GM18951 (cell line): ENCODE results near the gene PRKAG2.

Experiments
- POLR2A ChIP-seq: IDR thresholded peaks from 4 replicates; pipeline ENCODE4 v1.6.1; 2011; ENCODE audit warnings: mild to moderate bottlenecking; ENCODE audit not compliant: insufficient read length, insufficient read depth; ENCODE audit errors: extremely low read depth
- in situ Hi-C: fragments of 300-500 bp; cut with MboI; formaldehyde crosslinking; loops from one replicate; pipeline ENCODE4 v1.12.0; 2022; ENCODE audit warnings: low sequenced_read_pairs, mixed read lengths, inconsistent platforms; ENCODE audit not compliant: unreplicated experiment

PRKAG2 gene

GRCh38 chr7:151777908-151778670 is 98.8 kb downstream of the PRKAG2 start:
- no peak for TF ChIP-seq POLR2A
- in situ Hi-C loops, result no loop called here

GRCh38 chr7:151777495-151777880 is 99.4 kb downstream of the PRKAG2 start:
- in situ Hi-C loops, result no loop called here
- no peak for TF ChIP-seq POLR2A

- in situ Hi-C loops, result no loop called here
- no peak for TF ChIP-seq POLR2A
Observed at GRCh38 chr7:151776876-151777494, 99.9 kb downstream of the PRKAG2 start.

DNA sequence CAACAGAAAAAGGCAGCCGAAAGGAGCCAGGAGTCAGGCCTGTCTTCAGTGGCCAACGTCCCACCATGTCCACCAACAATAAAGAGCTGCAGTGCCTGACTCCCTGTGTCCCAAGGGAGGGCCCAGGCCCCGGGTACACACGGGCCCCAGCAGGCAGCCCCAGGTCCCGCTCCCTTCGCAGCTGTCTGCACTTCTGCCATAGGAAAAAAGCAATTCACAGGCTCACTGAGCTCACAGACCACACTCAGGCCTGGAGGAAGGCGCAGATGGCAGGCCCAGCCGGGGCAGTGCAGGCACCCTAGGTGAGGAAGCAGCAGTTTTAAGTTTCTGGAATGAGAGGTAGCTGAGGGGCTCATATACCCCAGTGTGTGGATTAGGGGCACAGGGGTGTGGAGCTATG is 100.5 kb downstream of the PRKAG2 start:
- TF ChIP-seq POLR2A, result no peak
- in situ Hi-C loops, result no loop called here

- in situ Hi-C loops, result no loop called here
- no peak for TF ChIP-seq POLR2A
Observed at GRCh38 chr7:151775547-151776443, 101.1 kb downstream of the PRKAG2 start.

GRCh38 chr7:151774951-151775350 is 102.0 kb downstream of the PRKAG2 start:
- in situ Hi-C loops, result no loop called here
- no peak for TF ChIP-seq POLR2A

DNA sequence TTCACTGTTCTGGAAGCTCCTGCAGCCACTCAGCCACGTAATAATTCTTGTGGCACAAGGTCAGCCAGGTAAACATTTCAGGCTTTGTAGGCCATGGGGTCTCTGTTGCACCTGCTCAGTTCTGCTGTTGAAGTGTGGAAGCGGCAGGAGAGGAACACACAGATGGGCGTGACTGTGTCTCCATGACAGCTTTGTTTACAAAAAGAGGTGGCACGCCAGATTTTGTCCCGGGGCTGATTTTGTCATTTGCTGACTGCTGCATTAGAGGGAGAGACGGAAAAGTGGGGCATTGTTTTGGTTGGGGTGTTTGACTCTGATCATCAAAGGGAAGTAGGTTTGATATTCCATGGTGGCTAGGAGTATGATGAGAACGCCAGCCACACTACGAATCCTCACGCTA is 103.1 kb downstream of the PRKAG2 start:
- in situ Hi-C loops, result no loop called here
- no peak for TF ChIP-seq POLR2A

GRCh38 chr7:151770232-151770631 is 106.7 kb downstream of the PRKAG2 start:
- TF ChIP-seq POLR2A, result no peak
- in situ Hi-C loops, result no loop called here

- in situ Hi-C loops, result no loop called here
- no peak for TF ChIP-seq POLR2A
Observed at GRCh38 chr7:151769188-151769821, 107.6 kb downstream of the PRKAG2 start.

GRCh38 chr7:151768805-151769187 is 108.1 kb downstream of the PRKAG2 start:
- no peak for TF ChIP-seq POLR2A
- in situ Hi-C loops, result no loop called here

- TF ChIP-seq POLR2A, result no peak
- in situ Hi-C loops, result no loop called here
Observed at GRCh38 chr7:151767557-151767956, 109.4 kb downstream of the PRKAG2 start.

GRCh38 chr7:151764056-151764920 is 112.6 kb downstream of the PRKAG2 start:
- in situ Hi-C loops, result no loop called here
- no peak for TF ChIP-seq POLR2A
